Measurements from ENCODE around the gene FAM168A.

GRCh38 chr11:73414977-73415651, 182.8 kb downstream of the FAM168A start:
- TF ChIP-seq CTCF (conservative IDR thresholded peaks at IDR 0.05; ENCODE audit: low read length) (no peak), EZH2phosphoT487 (IDR thresholded peaks at IDR 0.05; ENCODE audit: borderline replicate concordance, low read depth, low read length) (no peak)
